ENCODE data around the gene CNDP1.

Gene CNDP1

GRCh38 chr18:74632351-74632679 is 98.0 kb downstream of the CNDP1 start:
- DNase-seq: no peak

- no peak for DNase-seq
Measured at GRCh38 chr18:74632856-74633255, 98.6 kb downstream of the CNDP1 start.

- no peak for DNase-seq
Measured at GRCh38 chr18:74633652-74634352, 99.5 kb downstream of the CNDP1 start.

- DNase-seq: no peak
Measured at GRCh38 chr18:74635224-74635975, 101.1 kb downstream of the CNDP1 start.

All from CD4-positive, alpha-beta T cell treated with Interleukin-17A for 1 hour (primary cell).